ENCODE results near the gene LHPP.

DNA sequence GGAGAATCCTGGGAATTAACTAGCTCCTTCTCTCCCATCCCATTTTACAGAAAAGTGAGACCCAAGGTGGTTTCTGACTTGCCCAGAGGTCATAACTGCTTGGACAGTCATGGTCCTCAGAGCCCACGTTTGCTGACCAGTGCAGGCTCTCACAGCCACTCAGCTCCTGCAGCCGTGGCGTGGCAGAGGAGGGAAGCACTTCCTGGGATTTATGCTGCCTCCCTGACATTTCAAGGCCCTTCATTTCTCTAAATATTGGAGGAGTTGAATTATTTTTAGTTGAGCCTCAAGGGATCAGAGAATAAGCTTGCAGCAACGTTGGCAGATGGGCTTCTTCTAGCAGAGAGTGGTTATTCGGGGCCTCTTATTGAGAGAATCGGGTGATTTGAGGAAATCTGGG lies 77.1 kb downstream of the LHPP start:
- no peak for TF ChIP-seq CTCF (IDR thresholded peaks at IDR 0.05; ENCODE audit: insufficient read depth, low read length)
- no peak for TF ChIP-seq REST (IDR thresholded peaks at IDR 0.05; ENCODE audit: insufficient replicate concordance, low read depth)
